NCI-H524 (cell line): ENCODE data around the gene DSN1.

Experiments used
- DNase-seq, 2 experiments: peaks; one replicate each; lab custom pipeline; 2025; lab: John Stamatoyannopoulos, UW

The DSN1 gene

GRCh38 chr20:36795691-36796090 is 22.1 kb upstream of the DSN1 start:
- no peak for DNase-seq

GRCh38 chr20:36794116-36794474 is 20.5 kb upstream of the DSN1 start:
- no peak for DNase-seq

GRCh38 chr20:36793294-36794115 is 19.9 kb upstream of the DSN1 start:
- no peak for DNase-seq

GRCh38 chr20:36792422-36792821 is 18.9 kb upstream of the DSN1 start:
- DNase-seq = peak; percentile 52 to 60

- no peak for DNase-seq
These were observed 18.3 kb upstream of the DSN1 start for GRCh38 chr20:36791862-36792261.

- no peak for DNase-seq
These were observed 13.1 kb upstream of the DSN1 start for GRCh38 chr20:36786663-36787062.

- DNase-seq = no peak
These were observed 12.7 kb upstream of the DSN1 start for GRCh38 chr20:36786246-36786645.

GRCh38 chr20:36785308-36785707 is 11.7 kb upstream of the DSN1 start:
- DNase-seq = no peak

GRCh38 chr20:36784900-36785299 is 11.3 kb upstream of the DSN1 start:
- no peak for DNase-seq

GRCh38 chr20:36784116-36784515 is 10.6 kb upstream of the DSN1 start:
- DNase-seq = no peak

GRCh38 chr20:36779656-36780025 is 6.1 kb upstream of the DSN1 start:
- no peak for DNase-seq

- no peak for DNase-seq
These were observed 5.5 kb upstream of the DSN1 start for GRCh38 chr20:36778831-36779655.

- no peak for DNase-seq
These were observed 4.0 kb upstream of the DSN1 start for GRCh38 chr20:36777576-36777975.

- no peak for DNase-seq
These were observed 3.6 kb upstream of the DSN1 start for GRCh38 chr20:36777167-36777566.

- DNase-seq = no peak
These were observed 2.3 kb upstream of the DSN1 start for GRCh38 chr20:36775826-36776225.

- DNase-seq = no peak
These were observed 1.6 kb upstream of the DSN1 start for GRCh38 chr20:36775196-36775595.

- DNase-seq = peak in 1 of 2 experiments; percentile 32
These were observed 411 bp downstream of the DSN1 start for GRCh38 chr20:36773107-36773596.

- no peak for DNase-seq
These were observed 2.9 kb downstream of the DSN1 start for GRCh38 chr20:36770680-36771079.

GRCh38 chr20:36768768-36769430 is 4.7 kb downstream of the DSN1 start:
- no peak for DNase-seq

- DNase-seq = no peak
These were observed 12.4 kb downstream of the DSN1 start for GRCh38 chr20:36761125-36761524.

- no peak for DNase-seq
These were observed 12.9 kb downstream of the DSN1 start for GRCh38 chr20:36760647-36761046.

- no peak for DNase-seq
These were observed 15.3 kb downstream of the DSN1 start for GRCh38 chr20:36758276-36758675.

- DNase-seq = no peak
These were observed 17.1 kb downstream of the DSN1 start for GRCh38 chr20:36756496-36756895.
